SK-N-MC (cell line): Measurements from ENCODE around the gene PFN3.

Experiments
- DNase-seq: peaks from one replicate; pipeline ENCODE4 v3.0.0-alpha.2; 2011; ENCODE audit warnings: low read depth, low spot score
- H3K27ac ChIP-seq: fragments of 200-600 bp; sonication (generic); 2 replicates; pipeline ENCODE4 v1.5.1; 2016; ENCODE audit warnings: mixed run types
- H3K36me3 ChIP-seq: fragments of 200-600 bp; sonication (generic); 2 replicates; pipeline ENCODE4 v1.6.1; 2017; ENCODE audit warnings: antibody characterized with exemption, low read length, mixed read lengths; ENCODE audit not compliant: insufficient read depth
- H3K4me3 ChIP-seq: fragments of 200-600 bp; sonication (generic); 2 replicates; pipeline ENCODE4 v1.5.1; 2016
- H3K9ac ChIP-seq: fragments of 200-600 bp; sonication (generic); 2 replicates; pipeline ENCODE4 v1.8.0; 2017; ENCODE audit warnings: mixed run types, mixed read lengths; ENCODE audit not compliant: insufficient read length
- H3K9me3 ChIP-seq: fragments of 200-600 bp; sonication (generic); 2 replicates; pipeline ENCODE4 v1.6.1; 2017; ENCODE audit warnings: low read depth, mild to moderate bottlenecking, antibody characterized with exemption, low read length, moderate library complexity, mixed read lengths
- EZH2 ChIP-seq: fragments of 200-600 bp; sonication (generic); IDR thresholded peaks from one replicate; pipeline ENCODE4 v1.6.1; 2017; ENCODE audit warnings: antibody characterized with exemption
- FOXP2 ChIP-seq: optimal IDR thresholded peaks from 2 replicates; pipeline ENCODE3; 2011; ENCODE audit warnings: mild to moderate bottlenecking, moderate library complexity; ENCODE audit not compliant: insufficient read depth; ENCODE audit errors: extremely low read length, control extremely low read depth
- POLR2AphosphoS5 ChIP-seq: IDR thresholded peaks from 2 replicates; pipeline ENCODE4 v1.6.1; 2012; ENCODE audit warnings: mild to moderate bottlenecking, low read depth, low read length, borderline replicate concordance

PFN3 gene

GRCh38 chr5:177373806-177374205, 26.7 kb downstream of the PFN3 start:
- no peak for TF ChIP-seq POLR2AphosphoS5

GRCh38 chr5:177372910-177373309, 27.6 kb downstream of the PFN3 start:
- Histone ChIP-seq H3K9me3 (no peaks in the 10 kb centered on the region), H3K36me3 (no peaks in the 10 kb centered on the region), H3K4me3 (no peak overlapping the region), H3K9ac (no peak overlapping the region), H3K27ac (no peak overlapping the region)
- no peak for DNase-seq
- TF ChIP-seq EZH2 = no peak
- TF ChIP-seq POLR2AphosphoS5 = no peak
- no peak for TF ChIP-seq FOXP2

More at GRCh38 chr5:177373806-177374205, 26.7 kb downstream of the PFN3 start:
- no peak overlapping the region for H3K4me3 ChIP-seq
- no peaks in the 10 kb centered on the region for H3K36me3 ChIP-seq
- H3K9ac ChIP-seq = no peak overlapping the region
- H3K27ac ChIP-seq = no peak overlapping the region
- no peaks in the 10 kb centered on the region for H3K9me3 ChIP-seq
- no peak for DNase-seq

- DNase-seq = no peak
- H3K4me3 ChIP-seq = no peak overlapping the region
- no peak overlapping the region for H3K9ac ChIP-seq
- no peaks in the 10 kb centered on the region for H3K9me3 ChIP-seq
- no peak overlapping the region for H3K27ac ChIP-seq
- TF ChIP-seq POLR2AphosphoS5 (no peak), EZH2 (no peak), FOXP2 (no peak)
- no peaks in the 10 kb centered on the region for H3K36me3 ChIP-seq
These were observed 28.2 kb downstream of the PFN3 start for GRCh38 chr5:177372034-177372896.

- Histone ChIP-seq H3K9ac (peak overlapping the region; percentile 77), H3K4me3 (peak overlapping the region; percentile 81)
These were observed 29.1 kb downstream of the PFN3 start for GRCh38 chr5:177371120-177372033.

GRCh38 chr5:177370488-177371119, 29.9 kb downstream of the PFN3 start:
- Histone ChIP-seq H3K9me3 (no peaks in the 10 kb centered on the region), H3K27ac (no peak overlapping the region), H3K9ac (no peak overlapping the region), H3K4me3 (peak overlapping the region; percentile 77), H3K36me3 (no peaks in the 10 kb centered on the region)
- TF ChIP-seq FOXP2 = no peak
- no peak; the same call in 1 of the 2 replicates for TF ChIP-seq POLR2AphosphoS5
- TF ChIP-seq EZH2 = no peak
- DNase-seq = no peak

More at GRCh38 chr5:177371120-177372033, 29.1 kb downstream of the PFN3 start:
- no peak for DNase-seq
- H3K27ac ChIP-seq = no peak overlapping the region
- no peaks in the 10 kb centered on the region for H3K9me3 ChIP-seq
- TF ChIP-seq POLR2AphosphoS5 (no peak), EZH2 (no peak), FOXP2 (no peak)
- H3K36me3 ChIP-seq = no peaks in the 10 kb centered on the region

- no peaks in the 10 kb centered on the region for H3K36me3 ChIP-seq
- DNase-seq = no peak
- H3K9me3 ChIP-seq = no peaks in the 10 kb centered on the region
- H3K4me3 ChIP-seq = no peak overlapping the region
- TF ChIP-seq POLR2AphosphoS5 (no peak), EZH2 (no peak), FOXP2 (no peak)
- no peak overlapping the region for H3K27ac ChIP-seq
- H3K9ac ChIP-seq = no peak overlapping the region
These were observed 30.6 kb downstream of the PFN3 start for GRCh38 chr5:177369645-177370440.

- H3K4me3 ChIP-seq = no peak overlapping the region
- no peak overlapping the region for H3K9ac ChIP-seq
- no peaks in the 10 kb centered on the region for H3K9me3 ChIP-seq
- no peak overlapping the region for H3K27ac ChIP-seq
- no peak for DNase-seq
- no peak for TF ChIP-seq POLR2AphosphoS5
- no peak for TF ChIP-seq FOXP2
- no peak for TF ChIP-seq EZH2
- H3K36me3 ChIP-seq = no peaks in the 10 kb centered on the region
These were observed 31.4 kb downstream of the PFN3 start for GRCh38 chr5:177368869-177369644.
